HG02759 (cell line): ENCODE measurements around the gene KLHL4.
"Not testable (repeated sequence)": the region's sequence is repeated elsewhere in the genome, so short reads cannot be mapped to it uniquely, and the experiment has no call there.

Experiments used
- ATAC-seq: cut with Tn5 transposase; IDR thresholded peaks from one replicate; pipeline ENCODE4 v1.9.1; 2021; ENCODE audit warnings: mild to moderate bottlenecking, moderate library complexity; ENCODE audit not compliant: unreplicated experiment

The KLHL4 gene, protein sequence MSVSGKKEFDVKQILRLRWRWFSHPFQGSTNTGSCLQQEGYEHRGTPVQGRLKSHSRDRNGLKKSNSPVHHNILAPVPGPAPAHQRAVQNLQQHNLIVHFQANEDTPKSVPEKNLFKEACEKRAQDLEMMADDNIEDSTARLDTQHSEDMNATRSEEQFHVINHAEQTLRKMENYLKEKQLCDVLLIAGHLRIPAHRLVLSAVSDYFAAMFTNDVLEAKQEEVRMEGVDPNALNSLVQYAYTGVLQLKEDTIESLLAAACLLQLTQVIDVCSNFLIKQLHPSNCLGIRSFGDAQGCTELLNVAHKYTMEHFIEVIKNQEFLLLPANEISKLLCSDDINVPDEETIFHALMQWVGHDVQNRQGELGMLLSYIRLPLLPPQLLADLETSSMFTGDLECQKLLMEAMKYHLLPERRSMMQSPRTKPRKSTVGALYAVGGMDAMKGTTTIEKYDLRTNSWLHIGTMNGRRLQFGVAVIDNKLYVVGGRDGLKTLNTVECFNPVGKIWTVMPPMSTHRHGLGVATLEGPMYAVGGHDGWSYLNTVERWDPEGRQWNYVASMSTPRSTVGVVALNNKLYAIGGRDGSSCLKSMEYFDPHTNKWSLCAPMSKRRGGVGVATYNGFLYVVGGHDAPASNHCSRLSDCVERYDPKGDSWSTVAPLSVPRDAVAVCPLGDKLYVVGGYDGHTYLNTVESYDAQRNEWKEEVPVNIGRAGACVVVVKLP

DNA sequence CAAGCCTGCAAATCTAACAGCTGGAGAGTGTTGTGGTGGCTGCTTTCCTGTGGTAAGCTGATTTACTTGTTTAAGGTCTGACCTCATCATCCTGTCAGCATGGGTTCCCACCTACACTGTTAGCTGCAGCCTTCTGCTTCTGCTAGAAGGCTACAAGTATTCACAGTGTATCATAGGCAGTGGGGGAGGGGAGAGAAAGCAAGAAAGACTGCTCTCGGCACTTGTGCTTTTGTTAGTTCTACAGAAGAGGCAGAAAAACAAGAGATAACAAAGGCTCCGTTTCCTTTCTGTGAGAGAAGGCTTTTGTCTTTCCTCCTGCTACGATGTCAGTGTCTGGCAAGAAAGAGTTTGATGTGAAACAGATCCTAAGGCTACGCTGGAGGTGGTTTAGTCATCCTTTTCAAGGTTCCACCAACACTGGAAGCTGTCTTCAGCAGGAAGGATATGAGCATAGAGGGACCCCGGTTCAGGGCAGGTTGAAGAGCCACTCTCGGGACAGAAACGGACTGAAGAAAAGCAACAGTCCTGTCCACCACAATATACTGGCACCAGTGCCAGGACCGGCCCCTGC lies at the start of gene KLHL4:
Gene KLHL4 (plus strand): TSS at position 232 of the 571 bp plus-strand sequence. CDS start 92 bp downstream, at position 324.
- no peak for ATAC-seq

DNA sequence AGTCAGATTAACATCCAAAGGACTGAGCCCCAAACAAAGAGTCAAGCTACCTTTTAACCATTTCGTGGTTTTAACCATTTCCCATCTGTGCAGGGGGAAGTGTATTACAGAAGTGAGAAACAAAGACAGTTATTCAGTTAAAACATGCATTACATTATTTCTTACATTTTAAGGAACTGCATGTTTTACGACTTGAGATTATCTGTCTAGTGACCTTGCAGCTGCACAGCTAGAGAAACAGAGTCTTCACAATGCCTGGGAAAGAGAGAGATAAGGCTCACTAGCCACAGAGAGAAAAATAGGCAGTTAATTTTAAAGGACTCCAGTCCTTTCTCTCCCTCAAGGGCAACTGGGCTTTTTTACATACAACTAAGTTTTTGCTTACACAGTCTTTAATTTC lies 48.7 kb upstream of the KLHL4 start:
- ATAC-seq: no peak

DNA sequence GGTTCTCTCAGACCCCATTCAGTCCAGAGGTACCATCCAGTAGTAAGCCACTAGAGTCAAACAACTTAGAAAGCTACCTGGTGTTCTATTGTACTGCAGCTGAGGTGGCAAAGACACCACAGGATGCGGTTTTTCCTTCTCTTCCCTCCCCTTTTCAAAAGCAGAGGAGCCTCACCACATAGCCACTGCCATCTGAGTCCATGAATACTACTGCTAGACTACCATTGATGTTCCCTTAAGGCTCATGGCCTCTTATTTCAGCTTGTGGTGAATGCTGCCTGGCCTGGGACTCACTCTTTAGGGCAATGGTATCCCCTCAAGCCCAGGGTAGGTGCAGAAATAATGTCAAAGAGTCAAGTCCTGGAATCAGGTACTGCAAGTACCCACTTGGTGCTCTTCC lies 41.8 kb upstream of the KLHL4 start:
- no peak for ATAC-seq

DNA sequence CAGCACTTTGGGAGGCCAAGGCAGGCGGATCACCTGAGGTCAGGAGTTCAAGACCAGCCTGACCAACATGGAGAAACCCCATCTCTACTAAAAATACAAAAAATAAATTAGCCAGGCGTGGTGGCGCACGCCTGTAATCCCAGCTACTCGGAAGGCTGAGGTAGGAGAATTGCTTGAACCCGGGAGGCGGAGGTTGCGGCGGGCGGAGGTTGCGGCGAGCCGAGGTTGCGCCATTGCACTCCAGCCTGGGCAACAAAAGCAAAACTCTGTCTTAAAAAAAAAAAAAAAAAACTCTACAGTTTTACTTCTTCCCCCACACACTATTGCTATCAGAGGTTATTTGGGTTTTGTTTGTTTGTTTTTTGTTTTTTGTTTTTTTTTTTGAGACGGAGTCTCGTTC lies 38.9 kb upstream of the KLHL4 start:
- not testable (repeated sequence) for ATAC-seq

DNA sequence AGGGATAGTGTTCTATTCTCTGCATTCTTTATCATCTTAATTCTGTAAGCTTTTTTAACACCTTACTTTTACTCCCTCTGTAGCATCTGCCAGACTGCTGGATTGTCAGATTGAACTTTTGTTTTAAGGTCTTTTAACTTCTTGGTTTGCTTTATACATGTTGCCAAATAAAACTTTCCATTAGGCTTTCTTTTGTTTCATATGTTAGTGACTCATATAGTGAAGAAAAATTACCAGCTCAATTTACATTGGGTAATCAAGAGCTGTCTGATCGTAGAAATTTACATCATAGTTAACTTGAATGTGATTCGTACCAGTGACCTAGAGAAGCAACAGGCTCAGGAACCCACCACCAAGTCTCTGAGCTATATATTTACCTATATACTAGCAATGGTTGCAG lies 28.5 kb upstream of the KLHL4 start:
- ATAC-seq: no peak

DNA sequence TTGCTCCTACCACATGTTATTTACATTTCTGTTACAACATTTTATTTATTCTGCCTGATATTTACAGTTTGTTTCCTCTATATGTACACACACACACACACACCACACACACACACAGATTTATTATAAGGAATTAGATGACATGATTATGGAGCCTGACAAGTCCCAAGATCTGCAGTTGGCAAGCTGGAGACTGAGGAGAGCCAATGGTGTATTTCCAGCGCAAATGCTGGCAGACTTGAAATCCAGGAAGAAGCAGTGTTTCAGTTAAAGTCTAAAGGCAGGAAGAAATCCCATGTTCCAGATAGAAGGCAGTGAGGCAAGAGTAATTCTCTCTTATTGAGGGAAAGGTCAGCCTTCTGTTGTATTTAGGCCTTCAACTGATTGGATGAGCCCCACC lies 1.8 kb upstream of the KLHL4 start:
- ATAC-seq: no peak

DNA sequence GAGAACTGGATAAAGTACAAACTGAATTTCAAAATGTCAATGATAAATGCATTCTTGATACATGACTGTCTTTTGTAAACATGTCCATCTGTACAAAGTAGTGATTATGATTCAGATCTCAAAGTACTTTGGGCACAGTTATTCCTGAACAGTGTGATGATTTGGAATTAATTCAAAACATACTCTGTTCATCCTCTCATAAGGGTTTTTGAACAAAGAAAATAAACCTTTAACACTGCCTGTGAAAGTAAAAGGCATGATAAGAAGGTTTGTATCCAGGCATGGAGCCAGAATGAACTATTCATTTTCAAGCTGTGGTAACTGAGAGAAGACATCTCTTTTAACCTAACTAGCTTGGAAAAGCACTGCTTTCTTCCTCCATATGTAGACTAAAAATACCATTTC lies 883 bp upstream of the KLHL4 start:
- ATAC-seq: no peak

DNA sequence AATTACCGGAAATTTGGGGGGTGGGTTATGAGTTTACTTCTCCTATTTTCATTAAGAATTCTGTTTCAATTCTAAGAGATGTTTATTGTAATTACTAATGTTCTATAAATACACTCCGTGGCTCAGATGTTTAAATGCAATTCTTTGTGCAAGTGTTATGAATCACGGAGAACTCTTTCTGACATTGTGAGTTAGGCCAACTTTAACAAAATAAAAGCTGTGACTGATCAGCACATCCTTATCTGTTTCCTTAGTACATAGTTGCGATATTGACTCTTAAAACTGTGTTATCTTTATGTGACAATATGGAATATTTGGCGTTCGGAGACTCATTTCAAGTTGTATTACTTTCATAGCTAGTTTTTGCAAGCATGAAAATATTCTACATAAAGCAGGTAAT lies 902 bp downstream of the KLHL4 start:
- ATAC-seq: no peak

DNA sequence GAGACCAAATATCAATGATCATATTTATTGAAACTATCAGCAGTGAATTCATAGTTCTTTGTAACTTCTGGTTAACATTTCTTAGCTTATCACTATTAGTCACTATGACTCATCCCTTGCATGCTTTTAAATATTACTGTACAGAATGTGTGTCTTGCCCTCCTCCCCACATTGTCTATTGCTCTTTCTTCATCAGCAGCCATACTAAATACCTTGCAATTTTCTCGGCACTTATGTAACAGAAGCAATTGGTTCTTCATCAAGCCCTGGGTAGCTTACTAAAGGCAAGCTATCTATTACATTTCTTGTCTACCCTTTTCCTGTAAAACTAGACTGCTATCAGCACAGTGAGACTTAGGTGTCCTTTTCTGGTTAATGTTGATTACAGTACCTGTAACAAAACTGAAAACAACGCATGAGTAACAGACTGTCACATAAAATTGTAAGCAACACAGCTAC lies 8.2 kb downstream of the KLHL4 start:
- ATAC-seq: no peak

DNA sequence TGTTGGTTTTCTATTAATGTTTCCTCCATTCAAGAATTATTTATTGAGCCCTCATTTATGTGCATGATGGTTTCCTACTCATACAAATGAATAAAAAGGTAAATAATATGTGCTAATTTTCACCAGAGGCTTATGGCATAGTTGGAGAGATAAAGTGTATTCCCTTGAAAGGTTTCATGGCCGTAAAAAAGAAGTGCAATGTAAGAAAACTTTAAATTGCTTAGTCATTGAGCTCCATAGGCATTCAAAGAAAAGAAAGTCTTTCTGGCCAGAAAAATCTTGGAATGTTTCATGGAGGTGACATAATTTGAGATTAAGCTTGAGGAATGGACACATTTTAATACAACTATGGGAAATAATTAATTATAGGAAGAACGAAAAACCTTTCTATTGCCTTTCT lies 8.7 kb downstream of the KLHL4 start:
- ATAC-seq: no peak

DNA sequence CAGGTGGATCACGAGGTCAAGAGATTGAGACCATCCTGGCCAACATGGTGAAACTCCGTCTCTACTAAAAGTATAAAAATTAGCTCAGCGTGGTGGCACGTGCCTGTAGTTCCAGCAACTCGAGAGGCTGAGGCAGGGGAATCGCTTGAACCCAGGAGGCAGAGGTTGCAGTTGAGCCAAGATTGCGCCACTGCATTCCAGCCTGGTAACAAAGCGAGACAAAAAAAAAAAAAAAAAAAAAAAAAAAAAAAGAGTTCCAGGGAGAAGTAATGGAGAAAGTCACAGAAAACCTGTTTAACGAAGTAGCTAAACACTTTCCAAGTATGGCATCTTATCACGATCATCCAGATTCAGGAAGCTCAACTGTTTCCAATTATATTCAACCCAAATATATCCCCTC lies 10.9 kb downstream of the KLHL4 start:
- no peak for ATAC-seq

DNA sequence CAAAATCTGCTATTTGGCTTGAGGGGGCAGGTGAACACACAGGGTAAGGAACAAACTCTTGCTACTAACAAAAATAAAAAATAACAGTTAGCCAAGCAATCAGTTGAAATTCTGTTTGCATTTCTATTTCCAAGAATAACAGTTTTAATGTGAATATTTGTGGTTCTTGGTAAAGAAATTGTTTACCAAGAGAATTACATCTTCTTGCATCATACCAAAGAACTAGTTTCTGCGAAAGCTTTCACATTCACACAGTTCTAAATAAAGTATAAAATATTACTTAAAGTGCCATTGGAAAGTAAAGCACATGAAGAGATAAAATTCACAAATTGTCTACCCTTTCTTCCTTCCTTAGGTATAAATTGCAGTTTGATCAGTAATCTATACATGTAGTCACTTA lies 54.4 kb downstream of the KLHL4 start:
- no peak for ATAC-seq

DNA sequence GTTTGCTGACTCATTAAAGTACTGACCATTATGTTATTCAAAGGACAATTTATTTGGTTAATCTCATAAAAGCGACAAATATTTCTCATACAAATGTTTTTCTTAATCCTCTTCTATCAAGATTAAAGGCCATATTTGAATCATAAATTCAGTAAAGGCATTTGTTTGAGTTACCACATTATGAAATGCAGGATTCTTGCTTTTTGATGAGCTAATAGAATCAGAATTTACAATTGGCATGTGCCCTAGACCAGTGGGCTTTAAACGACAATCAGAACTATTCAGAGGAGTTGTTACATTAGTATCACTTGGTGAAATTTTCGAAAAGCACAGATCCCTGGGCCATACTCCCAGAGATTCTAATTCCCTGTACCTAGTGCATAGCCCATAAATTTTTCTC lies 55.3 kb downstream of the KLHL4 start:
- no peak for ATAC-seq

DNA sequence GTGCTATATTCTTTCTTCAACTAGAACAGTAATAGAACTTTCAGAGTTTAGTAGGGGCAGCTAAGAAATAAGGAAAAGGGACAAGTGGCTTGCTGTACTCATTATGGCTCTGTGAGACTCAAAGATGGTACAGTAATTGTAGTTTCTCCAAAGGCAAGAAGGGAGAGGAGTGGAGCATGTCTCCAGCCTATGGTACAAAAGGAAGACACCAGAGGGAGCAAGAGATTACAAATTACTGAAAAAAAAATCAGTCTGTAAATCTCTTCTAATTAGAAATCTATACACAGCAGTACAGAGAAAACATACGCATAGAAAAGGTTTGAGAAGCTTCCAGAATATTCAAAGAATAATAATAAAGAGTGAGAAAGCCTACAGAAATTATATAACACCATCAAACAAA lies 61.4 kb downstream of the KLHL4 start:
- no peak for ATAC-seq

DNA sequence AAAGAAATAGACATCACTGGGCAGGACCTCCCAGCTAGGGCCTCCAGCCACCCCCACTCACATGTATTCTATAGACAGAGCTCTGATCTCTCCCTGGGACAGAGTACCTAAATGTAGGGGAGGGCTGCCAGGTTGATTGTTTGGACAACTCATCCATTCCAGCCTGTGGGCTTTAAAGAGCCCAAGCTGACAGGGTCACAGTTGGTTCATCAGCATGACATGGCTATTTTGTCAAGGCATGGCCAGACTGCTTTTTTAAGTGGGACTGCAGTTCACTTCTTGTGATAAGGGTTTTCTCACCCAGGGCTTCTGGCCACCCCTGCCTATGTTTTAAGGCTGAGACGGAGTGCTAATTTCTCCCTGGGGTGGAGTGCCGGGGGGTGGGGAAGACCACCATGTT lies 63.3 kb downstream of the KLHL4 start:
- no peak for ATAC-seq

DNA sequence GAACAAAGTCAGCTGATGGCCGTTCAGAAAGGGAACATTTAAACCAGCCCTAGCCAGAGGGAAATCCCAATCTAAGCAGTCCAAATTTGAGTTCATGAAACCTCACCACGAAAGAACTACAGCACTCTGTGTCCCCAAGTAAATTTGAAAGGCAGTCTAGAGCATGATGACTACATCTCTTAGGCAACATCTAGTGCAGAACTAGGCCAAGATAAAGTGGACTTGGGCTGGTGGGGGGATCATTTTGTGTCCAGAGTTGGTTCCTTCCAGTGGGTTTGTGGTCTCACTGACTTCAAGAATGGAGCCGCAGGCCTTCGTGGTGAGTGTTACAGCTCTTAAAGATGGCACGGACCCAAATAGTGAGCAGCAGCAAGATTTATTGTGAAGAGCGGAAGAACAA lies 64.9 kb downstream of the KLHL4 start:
- ATAC-seq: no peak

DNA sequence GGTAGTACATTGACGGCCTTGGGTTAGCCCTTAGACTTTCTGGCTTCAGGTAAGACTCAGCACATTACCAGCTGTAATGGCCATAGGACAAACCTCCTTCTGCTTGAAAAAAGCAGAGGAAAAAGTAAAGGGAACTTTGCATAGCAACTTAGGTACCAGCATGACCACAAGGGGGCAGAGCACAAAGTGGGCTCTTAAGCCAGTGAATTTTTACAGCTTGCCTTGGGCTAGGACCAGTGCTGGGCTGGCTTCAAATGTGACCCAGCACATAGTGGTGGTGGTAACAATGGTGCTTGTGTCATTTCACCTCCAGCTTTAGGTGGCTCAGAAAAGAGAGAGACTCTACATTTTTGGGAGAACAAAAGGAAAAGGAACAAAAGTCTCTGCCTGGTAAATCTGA lies 66.1 kb downstream of the KLHL4 start:
- ATAC-seq: no peak

DNA sequence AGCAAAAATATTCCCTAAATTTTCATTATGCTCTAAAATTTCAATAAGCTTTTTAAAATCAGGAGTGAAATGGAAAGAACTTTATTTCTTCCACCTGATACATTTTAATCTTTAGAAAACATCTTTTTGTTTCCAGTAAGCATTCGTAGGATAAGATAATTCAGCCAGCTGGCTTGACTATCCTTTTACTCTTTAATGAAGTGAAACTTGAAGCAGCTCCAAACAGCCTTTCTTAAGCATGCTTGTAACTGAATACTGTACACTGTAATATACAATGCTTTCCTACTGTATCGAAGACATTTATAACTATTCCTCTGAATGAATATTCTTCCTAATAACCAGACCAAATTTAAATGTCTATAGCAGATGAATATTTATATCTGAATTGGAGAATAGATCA lies 98.8 kb downstream of the KLHL4 start:
- no peak for ATAC-seq

DNA sequence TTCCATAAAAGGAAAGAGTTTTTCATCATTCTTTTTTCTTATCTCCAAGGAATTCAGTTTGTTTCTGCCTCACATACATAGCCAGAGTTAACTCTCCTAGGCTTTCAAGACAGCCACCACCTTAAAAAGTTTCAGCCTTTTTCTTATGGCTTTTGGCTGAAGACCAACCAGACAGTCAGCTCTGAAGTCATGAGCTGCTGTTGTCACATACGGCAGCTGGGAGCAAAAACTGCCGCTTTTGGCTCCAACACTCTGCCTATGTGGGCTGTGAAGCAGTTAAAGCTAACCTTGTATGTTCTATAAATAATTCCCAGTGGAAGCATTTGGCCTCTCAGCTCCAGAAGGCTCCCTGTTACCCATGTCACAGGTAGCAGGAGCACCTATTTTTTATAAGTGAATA lies 104.1 kb downstream of the KLHL4 start:
- no peak for ATAC-seq

DNA sequence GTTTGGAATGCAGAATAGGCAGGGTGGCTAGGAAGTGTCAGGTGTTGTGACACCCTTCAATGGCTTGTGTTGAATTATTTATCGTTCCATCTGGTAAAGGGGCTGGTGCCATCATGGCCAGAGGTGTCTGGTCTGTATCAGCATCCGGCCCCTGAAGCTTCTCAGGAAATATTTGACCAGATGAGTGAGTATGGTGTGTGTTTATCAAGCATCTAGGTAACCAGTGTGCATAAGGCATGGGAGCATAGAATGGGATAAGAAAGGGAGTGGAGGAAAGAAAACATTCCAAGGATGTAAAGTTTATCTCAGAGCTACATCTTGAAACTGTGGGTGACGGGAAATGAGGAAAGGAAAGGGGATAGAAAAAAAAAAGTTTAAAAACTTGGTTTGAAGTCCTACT lies 109.4 kb downstream of the KLHL4 start:
- no peak for ATAC-seq

DNA sequence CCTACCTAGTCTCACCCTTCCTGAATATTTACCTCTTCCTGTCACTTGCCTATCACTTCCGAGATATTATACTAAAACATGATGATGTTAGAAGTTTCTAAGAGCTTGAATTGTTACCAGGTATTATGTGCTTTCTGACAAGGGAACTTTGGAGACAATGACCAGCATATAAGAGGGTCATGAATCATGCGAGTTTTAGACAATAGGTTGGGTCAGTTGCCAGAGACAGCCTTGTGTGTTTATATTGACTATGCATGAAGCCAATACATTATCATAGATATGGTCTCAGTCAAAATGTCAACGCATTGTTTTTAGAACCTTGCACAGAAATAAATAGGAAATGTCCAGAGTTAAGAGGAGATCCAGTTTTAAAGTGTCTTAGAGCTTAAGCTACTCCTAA lies 116.8 kb downstream of the KLHL4 start:
- no peak for ATAC-seq

DNA sequence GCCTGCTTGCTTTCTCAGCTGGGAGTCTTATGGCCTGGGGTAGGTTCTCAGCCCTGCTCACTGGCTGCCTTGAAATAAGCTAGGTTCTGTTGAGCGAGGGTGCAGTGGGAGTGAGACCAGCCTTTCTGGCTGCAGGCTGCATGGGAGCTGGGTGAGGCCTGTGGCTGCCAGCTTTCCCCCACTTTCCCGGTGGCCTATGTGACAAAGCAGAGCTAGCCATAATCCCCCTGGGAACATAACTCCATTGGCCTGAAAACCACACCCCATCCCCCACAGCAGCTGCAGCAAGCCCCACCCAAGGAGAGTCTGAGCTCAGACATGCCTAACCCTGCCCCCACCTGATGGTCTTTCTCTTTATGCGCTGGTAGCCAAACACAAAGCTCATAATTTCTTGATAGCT lies 118.9 kb downstream of the KLHL4 start:
- ATAC-seq: no peak
